ENCODE data around the gene TOP2B.

TOP2B gene

GRCh38 chr3:25620493-25620892 is 44.2 kb downstream of the TOP2B start:
- Histone ChIP-seq H3K4me2 (ENCODE audit: low read length) (no peak overlapping the region), H3K27me3 (ENCODE audit: low read depth, low read length) (no peaks in the 10 kb centered on the region), H3K9ac (ENCODE audit: low read length) (no peak overlapping the region), H3K4me1 (ENCODE audit: low read length) (no peaks in the 10 kb centered on the region), H3K79me2 (ENCODE audit: low read length) (no peaks in the 10 kb centered on the region), H3K4me3 (ENCODE audit: low read length) (no peak overlapping the region), H4K20me1 (ENCODE audit: insufficient read depth, low read length) (no peaks in the 10 kb centered on the region), H3K9me3 (ENCODE audit: insufficient read depth, low read length) (no peaks in the 10 kb centered on the region), H2AFZ (ENCODE audit: low read depth, low read length) (no peak overlapping the region), H3K27ac (ENCODE audit: low read length) (no peak overlapping the region), H3K36me3 (replicated peaks; ENCODE audit: low read depth, low read length) (peaks cover 36% of the 10 kb centered on the region)
- TF ChIP-seq CTCF (IDR thresholded peaks at IDR 0.05; ENCODE audit: low read depth, low read length) (no peak), EZH2phosphoT487 (IDR thresholded peaks at IDR 0.05; ENCODE audit: low read depth) (no peak)

GRCh38 chr3:25619382-25619781 is 45.3 kb downstream of the TOP2B start:
- Histone ChIP-seq H3K27me3 (ENCODE audit: low read depth, low read length) (no peaks in the 10 kb centered on the region), H3K4me3 (ENCODE audit: low read length) (no peak overlapping the region), H3K4me1 (ENCODE audit: low read length) (no peaks in the 10 kb centered on the region), H3K79me2 (ENCODE audit: low read length) (no peaks in the 10 kb centered on the region), H3K4me2 (ENCODE audit: low read length) (no peak overlapping the region), H3K9ac (ENCODE audit: low read length) (no peak overlapping the region), H4K20me1 (ENCODE audit: insufficient read depth, low read length) (no peaks in the 10 kb centered on the region), H3K36me3 (replicated peaks; ENCODE audit: low read depth, low read length) (peaks cover 31% of the 10 kb centered on the region), H2AFZ (ENCODE audit: low read depth, low read length) (no peak overlapping the region), H3K27ac (ENCODE audit: low read length) (no peak overlapping the region), H3K9me3 (ENCODE audit: insufficient read depth, low read length) (no peaks in the 10 kb centered on the region)
- TF ChIP-seq EZH2phosphoT487 (IDR thresholded peaks at IDR 0.05; ENCODE audit: low read depth) (no peak), CTCF (IDR thresholded peaks at IDR 0.05; ENCODE audit: low read depth, low read length) (no peak)

- Histone ChIP-seq H3K4me2 (ENCODE audit: low read length) (no peak overlapping the region), H3K9me3 (ENCODE audit: insufficient read depth, low read length) (no peaks in the 10 kb centered on the region), H4K20me1 (ENCODE audit: insufficient read depth, low read length) (no peaks in the 10 kb centered on the region), H3K4me3 (ENCODE audit: low read length) (no peak overlapping the region), H2AFZ (ENCODE audit: low read depth, low read length) (no peak overlapping the region), H3K9ac (ENCODE audit: low read length) (no peak overlapping the region), H3K36me3 (replicated peaks; ENCODE audit: low read depth, low read length) (peaks cover 24% of the 10 kb centered on the region), H3K27ac (ENCODE audit: low read length) (no peak overlapping the region), H3K79me2 (ENCODE audit: low read length) (no peaks in the 10 kb centered on the region), H3K27me3 (ENCODE audit: low read depth, low read length) (no peaks in the 10 kb centered on the region), H3K4me1 (ENCODE audit: low read length) (no peaks in the 10 kb centered on the region)
- no peak for TF ChIP-seq EZH2phosphoT487 (IDR thresholded peaks at IDR 0.05; ENCODE audit: low read depth)
- TF ChIP-seq CTCF (IDR thresholded peaks at IDR 0.05; ENCODE audit: low read depth, low read length) = no peak
Observed at GRCh38 chr3:25618028-25618427, 46.7 kb downstream of the TOP2B start.

- Histone ChIP-seq H3K36me3 (replicated peaks; ENCODE audit: low read depth, low read length) (peaks cover 38% of the 10 kb centered on the region), H3K27ac (ENCODE audit: low read length) (no peak overlapping the region), H3K9me3 (ENCODE audit: insufficient read depth, low read length) (no peaks in the 10 kb centered on the region), H3K4me3 (ENCODE audit: low read length) (no peak overlapping the region), H3K9ac (ENCODE audit: low read length) (no peak overlapping the region), H3K27me3 (ENCODE audit: low read depth, low read length) (no peaks in the 10 kb centered on the region), H3K79me2 (ENCODE audit: low read length) (no peaks in the 10 kb centered on the region), H4K20me1 (ENCODE audit: insufficient read depth, low read length) (no peaks in the 10 kb centered on the region), H3K4me2 (ENCODE audit: low read length) (no peak overlapping the region), H3K4me1 (ENCODE audit: low read length) (no peaks in the 10 kb centered on the region), H2AFZ (ENCODE audit: low read depth, low read length) (no peak overlapping the region)
- no peak for TF ChIP-seq EZH2phosphoT487 (IDR thresholded peaks at IDR 0.05; ENCODE audit: low read depth)
- TF ChIP-seq CTCF (IDR thresholded peaks at IDR 0.05; ENCODE audit: low read depth, low read length) = no peak
Observed at GRCh38 chr3:25611193-25611592, 53.5 kb downstream of the TOP2B start.
